ENCODE measurements around the gene SUSD3. TPM values are rescaled to one million over a fixed set of nuclear protein-coding genes. Genes with fewer than 3 reads are reported as not detected.
A peak's percentile ranks its signal among the peaks of the same experiment; 100 is the strongest.

Gene SUSD3
- polyA plus RNA-seq, 3 donors = 10.5 to 24.6 (median 15.7) TPM

- peak overlapping the region in 2 of 7 donors; percentile 40 to 72 for H3K27ac Mint-ChIP-seq
- Histone ChIP-seq H2AFZ (ENCODE audit: insufficient read depth, low read depth, low read length, poor library complexity, severe bottlenecking) (no peak overlapping the region), H3K4me3 (replicated peaks in 1 of 3; ENCODE audit: low read depth in 2 of 3, low read length in 3 of 3) (no peak overlapping the region), H3K4me2 (replicated peaks; ENCODE audit: extremely low read depth, low read length, poor library complexity, severe bottlenecking) (no peak overlapping the region), H3K27me3 (ENCODE audit: control insufficient read depth in 2 of 2, insufficient read depth in 2 of 2, low read length in 2 of 2) (no peaks in the 10 kb centered on the region), H3K9me3 (replicated peaks in 1 of 2; ENCODE audit: control insufficient read depth in 1 of 2, insufficient read depth in 1 of 2, low read length in 2 of 2) (no peaks in the 10 kb centered on the region), H3K36me3 (replicated peaks in 1 of 2; ENCODE audit: control insufficient read depth in 1 of 2, insufficient read depth in 2 of 2, low read length in 2 of 2) (peaks cover 86 to 100% of the 10 kb centered on the region in 2 donors), H3K4me1 (ENCODE audit: control insufficient read depth in 1 of 2, insufficient read depth in 2 of 2, low read length in 2 of 2) (peaks cover 22 to 27% of the 10 kb centered on the region in 2 donors), H3K79me2 (ENCODE audit: insufficient read depth, low read length) (peaks cover 25% of the 10 kb centered on the region), H4K20me1 (ENCODE audit: insufficient read depth, low read length) (peaks cover 84% of the 10 kb centered on the region), H3K9ac (ENCODE audit: insufficient read depth, low read length, poor library complexity, severe bottlenecking) (no peak overlapping the region), H3K27ac (ENCODE audit: low read depth in 1 of 2, low read length in 2 of 2) (peak overlapping the region in 1 of 2 donors; percentile 53)
- H3K27me3 Mint-ChIP-seq (ENCODE audit: low read depth in 3 of 3) = peaks cover 0 to 1% (median 0%) of the 10 kb centered on the region in 3 donors
- H3K4me1 Mint-ChIP-seq = peaks cover 32% of the 10 kb centered on the region
- intact Hi-C loops (cut with micrococcal nuclease) = no loop called here
- TF ChIP-seq CTCF (IDR thresholded peaks at IDR 0.05) = no peak
- peaks cover 77 to 96% of the 10 kb centered on the region in 2 donors for H3K36me3 Mint-ChIP-seq
- no peak overlapping the region for H3K4me3 Mint-ChIP-seq
- 95% methylated on average over 12 of the region's 27 CpGs for WGBS (ENCODE audit: insufficient coverage)
- no peaks in the 10 kb centered on the region for H3K9me3 Mint-ChIP-seq
- DNase-seq = no peak
Measured at GRCh38 chr9:93020771-93021670, 37.5 kb upstream of the SUSD3 start.

DNA sequence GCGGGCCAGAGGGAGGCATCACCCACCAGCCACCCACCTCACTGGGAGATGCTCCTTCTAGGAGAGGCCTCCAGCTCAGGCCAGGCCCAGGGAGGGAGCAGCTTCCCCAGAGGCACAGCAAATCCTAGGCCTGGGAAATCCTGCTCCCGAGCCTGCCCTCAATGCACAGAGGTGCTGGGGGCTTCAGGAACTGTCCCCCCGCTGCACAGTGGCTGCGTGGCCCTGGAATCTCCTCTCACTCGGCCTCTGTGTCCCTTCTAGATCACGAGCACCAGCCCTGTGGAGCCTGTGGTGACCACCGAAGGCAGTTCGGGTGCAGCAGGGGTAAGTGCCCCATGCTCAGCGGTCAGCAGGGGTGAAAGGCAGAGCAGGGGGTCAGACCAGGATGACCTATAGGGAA lies 36.4 kb upstream of the SUSD3 start:
- no peak for TF ChIP-seq CTCF (IDR thresholded peaks at IDR 0.05)
- Histone ChIP-seq H3K4me3 (replicated peaks in 1 of 3; ENCODE audit: low read depth in 2 of 3, low read length in 3 of 3) (no peak overlapping the region), H3K4me2 (replicated peaks; ENCODE audit: extremely low read depth, low read length, poor library complexity, severe bottlenecking) (no peak overlapping the region), H3K79me2 (ENCODE audit: insufficient read depth, low read length) (peaks cover 35% of the 10 kb centered on the region), H3K4me1 (ENCODE audit: control insufficient read depth in 1 of 2, insufficient read depth in 2 of 2, low read length in 2 of 2) (peaks cover 33 to 38% of the 10 kb centered on the region in 2 donors), H2AFZ (ENCODE audit: insufficient read depth, low read depth, low read length, poor library complexity, severe bottlenecking) (no peak overlapping the region), H3K27me3 (ENCODE audit: control insufficient read depth in 2 of 2, insufficient read depth in 2 of 2, low read length in 2 of 2) (no peaks in the 10 kb centered on the region), H4K20me1 (ENCODE audit: insufficient read depth, low read length) (peaks cover 74% of the 10 kb centered on the region), H3K27ac (ENCODE audit: low read depth in 1 of 2, low read length in 2 of 2) (peak overlapping the region in 1 of 2 donors; percentile 53), H3K9ac (ENCODE audit: insufficient read depth, low read length, poor library complexity, severe bottlenecking) (no peak overlapping the region), H3K9me3 (replicated peaks in 1 of 2; ENCODE audit: control insufficient read depth in 1 of 2, insufficient read depth in 1 of 2, low read length in 2 of 2) (no peaks in the 10 kb centered on the region), H3K36me3 (replicated peaks in 1 of 2; ENCODE audit: control insufficient read depth in 1 of 2, insufficient read depth in 2 of 2, low read length in 2 of 2) (peaks cover 92 to 100% of the 10 kb centered on the region in 2 donors)
- Mint-ChIP-seq H3K4me3 (no peak overlapping the region), H3K27me3 (ENCODE audit: low read depth in 3 of 3) (peaks cover 0 to 1% (median 0%) of the 10 kb centered on the region in 3 donors), H3K9me3 (no peaks in the 10 kb centered on the region), H3K27ac (peak overlapping the region in 3 of 7 donors; percentile 54 to 72 (median 71)), H3K36me3 (peaks cover 82 to 96% of the 10 kb centered on the region in 2 donors), H3K4me1 (peaks cover 42% of the 10 kb centered on the region)
- intact Hi-C loops (cut with micrococcal nuclease) = no loop called here
- DNase-seq = no peak
- 91% methylated on average over 8 of the region's 9 CpGs for WGBS (ENCODE audit: insufficient coverage)
